ENCODE results near the gene KCNIP2. TPM values are rescaled to one million over a fixed set of nuclear protein-coding genes. Genes with fewer than 3 reads are reported as not detected.

KCNIP2 gene
- polyA plus RNA-seq, 1 of the 3 experiments (the other 2 are of a cell fraction) = 1.0 TPM

DNA sequence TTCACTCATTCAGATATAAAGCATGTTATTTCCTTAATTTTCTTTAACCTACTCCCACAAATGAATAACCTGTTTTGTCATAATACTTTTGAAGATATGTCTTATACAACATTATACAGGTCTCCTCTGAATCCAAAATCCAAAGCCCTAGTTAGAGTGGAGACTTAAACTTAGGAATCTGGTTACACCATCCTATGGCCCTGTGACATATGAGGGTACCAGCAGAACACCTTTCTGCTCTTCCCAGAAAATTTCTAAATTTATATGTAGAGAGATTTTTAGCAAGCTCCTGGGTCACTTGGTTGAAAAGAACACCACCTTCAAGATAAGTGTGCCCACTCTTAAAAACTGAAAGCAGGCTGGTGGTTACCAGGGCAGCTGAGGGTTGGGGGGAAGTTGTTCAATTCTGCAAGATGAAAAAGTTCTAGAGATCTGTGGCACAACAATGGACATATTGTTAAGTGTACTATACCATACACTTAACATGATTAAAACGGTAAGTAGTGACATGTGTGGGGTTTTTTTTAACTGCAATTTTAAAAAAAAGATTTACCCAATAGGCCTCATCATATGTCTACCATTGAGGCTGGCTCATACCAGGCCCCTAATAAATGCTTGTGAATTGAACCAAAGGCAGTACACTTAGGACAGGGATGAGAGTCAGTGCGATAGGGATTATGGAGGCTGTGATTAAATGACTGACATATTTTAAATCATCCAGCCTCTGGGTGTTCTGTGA lies 37.6 kb upstream of the KCNIP2 start:
- CTCF ChIA-PET = interaction anchor here (0.6 to 13.0 kb wide), 7 partner anchors 8 to 515 kb away, joined by 3 to 108 read pairs (median 6); partner anchors contain the start of gene KCNIP2
- Histone ChIP-seq H3K27ac (ENCODE audit: low read depth in 2 of 2, low read length in 1 of 2) (no peak overlapping the region), H3K9me2 (no peaks in the 10 kb centered on the region), H3K4me3 (ENCODE audit: low read depth in 2 of 2, low read length in 1 of 2) (no peak overlapping the region), H3K79me2 (ENCODE audit: insufficient read depth) (no peaks in the 10 kb centered on the region), H2AFZ (ENCODE audit: low read depth) (no peak overlapping the region), H3K4me2 (no peak overlapping the region), H3K27me3 (ENCODE audit: insufficient read depth) (no peaks in the 10 kb centered on the region), H4K20me1 (ENCODE audit: insufficient read depth) (no peaks in the 10 kb centered on the region), H3K9me3 (no peaks in the 10 kb centered on the region), H3K9ac (no peak overlapping the region), H3F3A (replicated peaks; ENCODE audit: insufficient read depth) (no peaks in the 10 kb centered on the region), H3K36me3 (replicated peaks in 1 of 2; ENCODE audit: control insufficient read depth in 1 of 2, insufficient read depth in 2 of 2, low read length in 1 of 2) (no peaks in the 10 kb centered on the region), H3K4me1 (ENCODE audit: control insufficient read depth in 1 of 2, insufficient read depth in 2 of 2, low read depth in 1 of 2, low read length in 1 of 2) (peaks cover 0 to 10% of the 10 kb centered on the region in 2 experiments; a peak in 1 of 4 replicates)
- TF ChIP-seq RXRA (IDR thresholded peaks at IDR 0.05; ENCODE audit: borderline replicate concordance, low read depth) (no peak), GABPA (IDR thresholded peaks at IDR 0.05; ENCODE audit: low read depth) (no peak), ZBTB33 (IDR thresholded peaks at IDR 0.05; ENCODE audit: borderline replicate concordance, low read depth) (no peak)
- no peak for DNase-seq
- WGBS (ENCODE audit: low lambda C conversion rate) = 88% methylated on average over 2 of the region's 2 CpGs
- POLR2A ChIA-PET = no interaction called here

- H3K27me3 ChIP-seq (ENCODE audit: insufficient read depth) = no peaks in the 10 kb centered on the region
- no peak overlapping the region for H3K4me3 ChIP-seq (ENCODE audit: low read depth in 2 of 2, low read length in 1 of 2)
- no peak overlapping the region for H3K4me2 ChIP-seq
- TF ChIP-seq GABPA (IDR thresholded peaks at IDR 0.05; ENCODE audit: low read depth) (no peak), SIN3A (IDR thresholded peaks at IDR 0.05; ENCODE audit: borderline replicate concordance, low read depth, low read length) (no peak), CHD2 (IDR thresholded peaks at IDR 0.05; ENCODE audit: low read length, partially characterized antibody) (no peak), FOXJ3 (CRISPR knock-in tag; IDR thresholded peaks at IDR 0.05) (no peak), SMC3 (IDR thresholded peaks at IDR 0.05; ENCODE audit: low read depth, low read length) (no peak), YY1 (IDR thresholded peaks at IDR 0.05; ENCODE audit: low read depth) (no peak), TAF1 (IDR thresholded peaks at IDR 0.05; ENCODE audit: borderline replicate concordance, low read depth, low read length) (no peak), RFX5 (IDR thresholded peaks at IDR 0.05; ENCODE audit: low read length) (no peak), FOSL2 (IDR thresholded peaks at IDR 0.05; ENCODE audit: borderline replicate concordance, low read depth) (no peak), JUND (IDR thresholded peaks at IDR 0.05) (no peak), IRF3 (IDR thresholded peaks at IDR 0.05; ENCODE audit: low read depth, low read length) (no peak), USF2 (IDR thresholded peaks at IDR 0.05; ENCODE audit: borderline replicate concordance, low read depth, low read length) (no peak), MEF2A (IDR thresholded peaks at IDR 0.05; ENCODE audit: borderline replicate concordance, low read depth) (no peak), EZH2phosphoT487 (IDR thresholded peaks at IDR 0.05; ENCODE audit: borderline replicate concordance, low read depth) (no peak)
- no peak overlapping the region for H3K9ac ChIP-seq
- 86% methylated on average over 2 of the region's 2 CpGs for WGBS (ENCODE audit: low lambda C conversion rate)
- POLR2A ChIA-PET = no interaction called here
- H3K36me3 ChIP-seq (replicated peaks in 1 of 2; ENCODE audit: control insufficient read depth in 1 of 2, insufficient read depth in 2 of 2, low read length in 1 of 2) = no peaks in the 10 kb centered on the region
- H4K20me1 ChIP-seq (ENCODE audit: insufficient read depth) = no peaks in the 10 kb centered on the region
- H3K79me2 ChIP-seq (ENCODE audit: insufficient read depth) = no peaks in the 10 kb centered on the region
- peaks cover 0 to 10% of the 10 kb centered on the region in 2 experiments; a peak in 1 of 4 replicates for H3K4me1 ChIP-seq (ENCODE audit: control insufficient read depth in 1 of 2, insufficient read depth in 2 of 2, low read depth in 1 of 2, low read length in 1 of 2)
- CTCF ChIA-PET = interaction anchor here (1.1 to 13.0 kb wide), 7 partner anchors 9 to 193 kb away, joined by 3 to 108 read pairs (median 6); partner anchors contain the start of gene KCNIP2
- no peaks in the 10 kb centered on the region for H3K9me3 ChIP-seq
- no peak overlapping the region for H2AFZ ChIP-seq (ENCODE audit: low read depth)
- no peaks in the 10 kb centered on the region for H3K9me2 ChIP-seq
- H3F3A ChIP-seq (replicated peaks; ENCODE audit: insufficient read depth) = no peaks in the 10 kb centered on the region
- peak overlapping the region in 1 of 2 experiments; percentile 47; a peak in 2 of 4 replicates for H3K27ac ChIP-seq (ENCODE audit: low read depth in 2 of 2, low read length in 1 of 2)
- DNase-seq = no peak
Observed at GRCh38 chr10:101880232-101880573, 36.6 kb upstream of the KCNIP2 start.
